Sciatic nerve (tissue), 2 donors: ENCODE results near the gene PTH2. TPM values are rescaled to one million over a fixed set of nuclear protein-coding genes. Genes with fewer than 3 reads are reported as not detected.

Experiments
- ATAC-seq: fragments of 200-7000 bp; cut with Tn5 transposase; one replicate; pipeline ENCODE4 v1.9.1; 2020; ENCODE audit warnings: mild to moderate bottlenecking, moderate library complexity
- DNase-seq: peaks from one replicate; pipeline ENCODE4 v3.0.0-alpha.2; 2020; ENCODE audit warnings: low spot score
- intact Hi-C: fragments of 100-400 bp; cut with DNase I; formaldehyde crosslinking; loops from one replicate; pipeline ENCODE4 v1.14.2; 2022
- total RNA-seq: library from RNA; stranded (reverse); fragmentation: NEBNext Ultra II Directional; extraction: Animal tissue kit (Norgen Biotek cat#: 25700); gene quantifications from one replicate; pipeline ENCODE4 v1.2.1, GENCODE V29; 2021
- donor health status: DM: no; HTN: no; CAD: no.
- donor health status: DM: no; HTN: no; CAD: no.

PTH2 gene
- total RNA-seq, 1 donor from 2014 or later, result not detected

GRCh38 chr19:49435670-49436069 is 12.4 kb upstream of the PTH2 start:
- DNase-seq (no peak), ATAC-seq (no peak)
- intact Hi-C loops, result loop anchor here (5.0 kb wide), 1 partner anchor 208 kb away; no protein-coding TSS in a partner anchor

- DNase-seq, result no peak
- ATAC-seq, result no peak
- intact Hi-C loops, result loop anchor here (5.0 kb wide), 1 partner anchor 208 kb away; no protein-coding TSS in a partner anchor
These were observed 11.8 kb upstream of the PTH2 start for GRCh38 chr19:49434907-49435583.

- ATAC-seq (no peak), DNase-seq (no peak)
- intact Hi-C loops, result no loop called here
These were observed 10.1 kb upstream of the PTH2 start for GRCh38 chr19:49433240-49433901.

GRCh38 chr19:49432141-49433073 is 9.2 kb upstream of the PTH2 start:
- no peak for ATAC-seq
- intact Hi-C loops, result no loop called here
- DNase-seq, result no peak

- ATAC-seq, result no peak
- intact Hi-C loops, result no loop called here
- no peak for DNase-seq
These were observed 8.1 kb upstream of the PTH2 start for GRCh38 chr19:49431330-49431749.

- ATAC-seq (no peak), DNase-seq (no peak)
- intact Hi-C loops, result no loop called here
These were observed 7.6 kb upstream of the PTH2 start for GRCh38 chr19:49430678-49431329.

GRCh38 chr19:49430172-49430677 is 7.0 kb upstream of the PTH2 start:
- no peak for DNase-seq
- intact Hi-C loops, result no loop called here
- no peak for ATAC-seq

GRCh38 chr19:49428547-49429451 is 5.6 kb upstream of the PTH2 start:
- ATAC-seq (no peak), DNase-seq (no peak)
- intact Hi-C loops, result no loop called here

GRCh38 chr19:49427855-49428546 is 4.8 kb upstream of the PTH2 start:
- no peak for ATAC-seq
- intact Hi-C loops, result no loop called here
- DNase-seq, result no peak

GRCh38 chr19:49427339-49427738 is 4.1 kb upstream of the PTH2 start:
- ATAC-seq (no peak), DNase-seq (no peak)
- intact Hi-C loops, result no loop called here

- ATAC-seq, result no peak
- intact Hi-C loops, result no loop called here
- DNase-seq, result no peak
These were observed 2.8 kb upstream of the PTH2 start for GRCh38 chr19:49425922-49426592.

GRCh38 chr19:49425178-49425577 is 1.9 kb upstream of the PTH2 start, which contains the start of gene GFY:
Gene GFY (plus strand): TSS chr19:49425388. CDS start chr19:49426431, 1,043 bp downstream.
- no peak for ATAC-seq
- DNase-seq, result no peak
- intact Hi-C loops, result no loop called here

GRCh38 chr19:49423985-49424303 is 703 bp upstream of the PTH2 start:
- intact Hi-C loops, result no loop called here
- DNase-seq (no peak), ATAC-seq (no peak)

- intact Hi-C loops, result no loop called here
- ATAC-seq, result no peak
- DNase-seq, result no peak
These were observed 702 bp downstream of the PTH2 start for GRCh38 chr19:49422407-49423070.

GRCh38 chr19:49421878-49422202 is 1.4 kb downstream of the PTH2 start:
- ATAC-seq (no peak), DNase-seq (no peak)
- intact Hi-C loops, result no loop called here

- ATAC-seq (peak; percentile 80), DNase-seq (peak; percentile 77)
- intact Hi-C loops, result no loop called here
These were observed 2.0 kb downstream of the PTH2 start for GRCh38 chr19:49421039-49421877.
